ENCODE results near the gene TXN2.
A peak's percentile ranks its signal among the peaks of the same experiment; 100 is the strongest.

TXN2 gene

DNA sequence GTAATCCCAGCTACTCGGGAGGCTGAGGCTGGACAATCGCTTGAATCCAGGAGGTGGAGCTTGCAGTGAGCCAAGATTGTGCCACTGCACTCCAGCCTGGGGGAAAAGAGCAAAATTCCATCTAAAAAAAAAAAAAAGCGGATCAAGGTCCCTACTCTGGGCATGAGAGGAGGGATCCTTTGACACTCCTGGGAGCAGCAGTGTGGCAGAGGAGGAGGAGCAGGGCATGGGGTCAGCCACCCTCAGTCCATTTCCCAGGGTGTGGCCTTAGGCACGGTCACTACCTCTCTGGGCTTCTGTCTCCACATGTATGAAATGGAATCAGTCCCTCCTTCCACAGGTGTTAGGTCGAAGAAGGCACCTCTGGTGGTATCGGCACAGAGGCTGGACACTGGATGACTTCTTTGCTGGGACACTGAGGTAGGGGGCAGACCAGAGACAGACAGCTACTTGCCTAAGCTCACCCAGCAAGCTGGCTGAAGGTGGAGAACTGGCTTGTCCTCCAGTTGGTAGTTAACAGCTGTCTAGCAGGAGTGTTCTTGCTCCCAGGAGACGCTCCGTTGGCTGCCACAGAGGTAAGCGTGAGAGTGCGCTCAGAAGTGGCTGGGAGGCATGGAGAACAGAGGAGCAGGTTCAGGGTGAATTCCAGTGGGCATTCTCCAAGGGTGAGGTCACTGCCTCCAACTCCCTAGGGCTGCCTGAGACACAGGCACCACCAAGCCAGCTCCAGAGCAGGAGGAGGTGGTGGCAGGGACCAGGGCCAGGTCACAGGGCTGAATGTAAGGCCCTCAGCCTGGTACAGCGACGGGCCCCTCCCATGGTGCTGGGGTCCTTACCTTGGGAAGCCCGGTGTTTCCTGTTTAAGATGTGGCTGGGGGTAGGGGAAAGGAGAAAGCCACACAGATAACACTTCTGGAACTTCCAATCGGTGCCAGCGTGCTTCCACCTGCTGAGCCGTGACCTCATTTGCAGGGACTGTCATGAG lies 19.5 kb downstream of the TXN2 start:
- no peak for DNase-seq (ENCODE audit: low spot score)
- TF ChIP-seq, protein P1, sequence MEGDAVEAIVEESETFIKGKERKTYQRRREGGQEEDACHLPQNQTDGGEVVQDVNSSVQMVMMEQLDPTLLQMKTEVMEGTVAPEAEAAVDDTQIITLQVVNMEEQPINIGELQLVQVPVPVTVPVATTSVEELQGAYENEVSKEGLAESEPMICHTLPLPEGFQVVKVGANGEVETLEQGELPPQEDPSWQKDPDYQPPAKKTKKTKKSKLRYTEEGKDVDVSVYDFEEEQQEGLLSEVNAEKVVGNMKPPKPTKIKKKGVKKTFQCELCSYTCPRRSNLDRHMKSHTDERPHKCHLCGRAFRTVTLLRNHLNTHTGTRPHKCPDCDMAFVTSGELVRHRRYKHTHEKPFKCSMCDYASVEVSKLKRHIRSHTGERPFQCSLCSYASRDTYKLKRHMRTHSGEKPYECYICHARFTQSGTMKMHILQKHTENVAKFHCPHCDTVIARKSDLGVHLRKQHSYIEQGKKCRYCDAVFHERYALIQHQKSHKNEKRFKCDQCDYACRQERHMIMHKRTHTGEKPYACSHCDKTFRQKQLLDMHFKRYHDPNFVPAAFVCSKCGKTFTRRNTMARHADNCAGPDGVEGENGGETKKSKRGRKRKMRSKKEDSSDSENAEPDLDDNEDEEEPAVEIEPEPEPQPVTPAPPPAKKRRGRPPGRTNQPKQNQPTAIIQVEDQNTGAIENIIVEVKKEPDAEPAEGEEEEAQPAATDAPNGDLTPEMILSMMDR (IDR thresholded peaks at IDR 0.05; ENCODE audit: extremely low read depth, missing control alignments), result no peak

DNA sequence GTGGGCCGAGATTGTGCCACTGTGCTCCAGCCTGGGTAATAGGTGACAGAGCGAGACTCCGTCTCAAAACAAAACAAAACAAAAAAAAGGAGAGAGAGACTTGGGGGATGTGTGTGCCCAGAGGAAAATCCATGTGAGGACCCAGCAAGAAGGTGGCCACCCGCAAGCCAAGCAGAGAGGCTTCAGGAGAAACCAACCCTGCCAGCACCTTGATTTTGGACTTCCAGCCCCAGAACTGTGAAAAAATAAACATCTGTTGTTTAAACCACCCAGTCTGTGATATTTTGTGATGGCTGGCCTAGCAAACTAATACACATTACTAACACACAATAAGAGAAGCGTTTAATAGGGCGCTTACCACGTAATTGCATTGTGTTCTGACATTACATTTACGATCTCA lies 21.2 kb downstream of the TXN2 start:
- TF ChIP-seq, protein P1 (IDR thresholded peaks at IDR 0.05; ENCODE audit: extremely low read depth, missing control alignments), result no peak
- DNase-seq (ENCODE audit: low spot score), result no peak

DNA sequence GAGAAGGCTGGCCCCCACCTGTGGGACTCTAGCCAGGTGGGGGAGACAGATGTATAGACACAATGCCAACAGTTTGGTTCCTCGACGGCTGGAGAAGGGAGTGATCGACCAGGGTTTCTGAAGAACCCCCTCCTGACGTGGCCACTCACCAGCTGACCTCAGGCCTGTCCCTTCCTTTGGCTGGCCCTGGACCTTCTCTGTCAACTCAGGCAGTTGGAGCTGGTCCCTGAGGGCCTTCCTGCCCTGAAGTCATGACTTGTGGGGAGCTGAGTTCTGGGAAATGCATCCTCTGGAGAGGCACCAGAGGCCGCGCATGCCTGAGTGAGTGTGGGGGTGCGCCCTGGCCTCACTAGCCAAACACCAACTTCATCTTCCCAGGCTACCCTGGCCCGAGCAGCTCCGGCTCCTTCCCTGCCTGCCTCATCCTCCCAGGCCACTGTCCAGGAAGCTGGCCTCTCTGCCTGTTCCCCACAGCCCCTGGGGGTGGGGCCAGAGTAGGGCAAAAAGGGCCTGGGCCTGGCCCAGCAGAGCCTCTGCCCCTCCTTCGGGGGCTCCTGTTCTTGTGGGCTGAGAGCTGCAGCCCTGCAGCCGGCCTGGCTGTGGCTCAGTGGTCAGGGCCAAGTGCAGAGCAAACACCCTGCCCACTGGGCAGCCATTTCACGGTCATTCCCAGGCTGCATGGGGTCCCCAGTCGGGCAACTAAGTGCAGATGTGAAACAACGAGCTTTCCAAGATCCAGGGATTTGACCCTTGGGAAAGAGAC lies 23.6 kb downstream of the TXN2 start:
- TF ChIP-seq, protein P1 (IDR thresholded peaks at IDR 0.05; ENCODE audit: extremely low read depth, missing control alignments), result no peak
- peak; percentile 15 for DNase-seq (ENCODE audit: low spot score)

DNA sequence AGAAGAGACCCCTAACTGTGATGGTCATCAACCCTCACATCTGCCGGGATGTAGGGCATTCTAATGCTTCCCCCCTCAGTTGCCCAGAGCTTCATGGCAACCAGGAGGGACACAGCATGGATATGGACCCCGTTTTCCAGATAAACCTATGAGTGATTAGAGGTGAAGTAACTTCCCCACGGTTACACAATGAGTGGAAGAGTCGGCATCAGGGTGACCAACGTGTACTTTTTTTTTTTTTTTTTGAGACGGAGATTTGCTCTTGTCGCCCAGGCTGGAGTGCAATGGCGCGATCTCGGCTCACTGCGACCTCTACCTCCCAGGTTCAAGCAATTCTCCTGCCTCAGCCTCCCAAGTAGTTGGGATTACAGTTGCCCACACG lies 25.0 kb downstream of the TXN2 start:
- no peak for DNase-seq (ENCODE audit: low spot score)
- TF ChIP-seq, protein P1 (IDR thresholded peaks at IDR 0.05; ENCODE audit: extremely low read depth, missing control alignments), result no peak

DNA sequence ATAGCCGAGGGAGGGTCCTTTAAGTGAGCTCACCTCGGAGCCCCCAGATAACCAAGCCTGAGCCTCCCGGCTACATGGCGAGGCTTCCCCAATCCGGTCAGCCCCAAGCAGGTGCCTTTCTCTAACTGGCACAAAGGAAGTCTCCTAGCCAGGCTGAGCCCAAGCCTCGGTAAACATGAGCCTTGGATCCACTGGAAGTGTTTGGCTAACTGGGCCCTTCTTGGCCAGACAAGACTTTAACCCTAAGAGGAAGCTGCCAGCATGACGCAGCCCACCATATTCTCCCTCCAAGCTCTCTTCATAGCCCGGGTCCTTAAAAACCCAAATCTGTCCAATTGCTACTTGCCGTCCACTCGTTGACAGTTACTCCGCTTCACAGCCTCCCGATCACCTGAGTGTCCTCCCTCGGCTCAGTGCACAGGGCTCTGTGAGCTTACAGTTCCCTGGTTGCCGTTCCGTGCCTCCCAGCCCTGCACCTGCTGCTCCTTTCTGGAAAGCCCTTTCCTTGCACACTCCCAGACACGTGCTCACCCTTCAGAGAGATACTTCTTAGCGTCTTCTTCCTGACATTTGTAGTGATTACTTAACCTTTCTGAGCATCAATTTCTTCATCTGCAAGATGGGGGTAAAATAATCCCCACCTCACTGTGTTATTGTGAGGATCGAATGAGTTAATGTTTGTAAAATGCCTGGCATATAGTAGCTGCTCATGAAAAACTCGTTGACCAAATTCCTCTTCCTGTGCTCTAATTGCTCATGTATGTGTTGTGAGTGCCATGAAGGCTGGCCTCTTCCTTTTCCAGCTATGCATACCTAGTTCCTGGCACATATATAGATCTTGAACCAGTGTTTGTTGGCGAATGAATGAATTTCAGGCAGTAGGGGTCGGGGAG lies 25.6 kb downstream of the TXN2 start:
- TF ChIP-seq, protein P1 (IDR thresholded peaks at IDR 0.05; ENCODE audit: extremely low read depth, missing control alignments), result no peak
- no peak for DNase-seq (ENCODE audit: low spot score)

DNA sequence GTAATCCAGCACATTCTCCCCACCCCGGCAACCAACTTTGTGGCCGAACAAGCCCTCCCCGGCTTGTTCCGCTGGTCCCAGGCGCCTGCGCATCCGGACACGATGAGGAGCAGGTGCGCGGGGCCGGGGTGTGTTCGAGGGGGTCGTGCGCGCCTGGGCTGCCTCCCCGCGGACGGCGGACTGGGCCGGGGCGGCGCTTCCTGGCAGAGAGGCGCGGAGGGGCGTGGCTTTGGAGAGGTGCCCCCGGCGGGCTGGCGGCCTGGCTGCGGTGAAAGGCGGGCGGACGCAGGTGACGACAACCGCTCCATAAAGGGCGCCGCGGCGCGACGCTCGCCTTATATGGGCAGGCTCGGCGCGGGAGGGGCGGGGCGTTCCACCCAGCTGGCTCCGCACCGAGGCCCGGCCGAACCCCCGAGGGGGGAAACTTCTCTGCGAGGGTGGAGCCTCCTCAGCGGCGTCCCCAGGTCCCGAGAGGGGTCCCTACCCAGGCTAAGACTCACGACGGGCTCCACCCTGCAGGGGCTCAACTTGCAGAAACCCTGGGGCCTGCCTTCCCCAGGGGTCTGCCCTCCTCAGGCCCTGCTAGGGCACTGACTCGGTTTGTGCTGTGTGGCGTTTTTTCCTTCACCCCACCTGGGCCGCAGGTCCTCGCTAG lies 26.4 kb downstream of the TXN2 start:
- DNase-seq (ENCODE audit: low spot score), result peak; percentile 92
- TF ChIP-seq, protein P1 (IDR thresholded peaks at IDR 0.05; ENCODE audit: extremely low read depth, missing control alignments), result no peak
